ENCODE results near the gene EMILIN2.

EMILIN2 gene

DNA sequence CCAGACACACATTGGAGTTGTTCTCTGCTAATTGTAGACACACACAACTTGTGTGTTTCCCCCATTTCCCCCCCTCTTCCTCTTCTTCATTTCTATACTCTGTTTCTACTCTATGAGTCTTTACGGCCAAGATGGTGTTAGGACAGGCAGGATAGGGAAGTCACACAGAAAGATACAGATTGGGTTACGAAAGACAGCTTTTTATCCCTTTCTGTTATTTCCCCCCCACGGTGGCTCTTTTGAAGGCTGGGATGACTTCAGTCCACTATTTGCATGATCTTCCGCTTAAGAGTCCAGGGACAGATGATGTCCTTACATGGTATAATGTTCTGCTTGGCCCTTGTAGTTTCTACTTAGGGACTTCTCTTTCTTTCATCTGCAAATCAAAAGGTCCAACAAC is 1.6 kb upstream of the EMILIN2 start:
- Histone ChIP-seq H3K9me3 (ENCODE audit: control insufficient read depth, low read length) (no peaks in the 10 kb centered on the region), H3K79me2 (peaks cover 10% of the 10 kb centered on the region), H3K4me3 (ENCODE audit: low read depth, low read length) (peak overlapping the region; percentile 66), H2AFZ (no peak overlapping the region), H3K4me1 (peaks cover 5% of the 10 kb centered on the region), H3K9ac (no peak overlapping the region), H3K27me3 (ENCODE audit: control insufficient read depth, insufficient read depth, low read length) (no peaks in the 10 kb centered on the region), H3K4me2 (ENCODE audit: low read length) (no peak overlapping the region), H3K36me3 (ENCODE audit: control insufficient read depth, insufficient read depth, low read length) (no peaks in the 10 kb centered on the region), H3K27ac (peak overlapping the region; percentile 99)
- TF ChIP-seq, protein P1, sequence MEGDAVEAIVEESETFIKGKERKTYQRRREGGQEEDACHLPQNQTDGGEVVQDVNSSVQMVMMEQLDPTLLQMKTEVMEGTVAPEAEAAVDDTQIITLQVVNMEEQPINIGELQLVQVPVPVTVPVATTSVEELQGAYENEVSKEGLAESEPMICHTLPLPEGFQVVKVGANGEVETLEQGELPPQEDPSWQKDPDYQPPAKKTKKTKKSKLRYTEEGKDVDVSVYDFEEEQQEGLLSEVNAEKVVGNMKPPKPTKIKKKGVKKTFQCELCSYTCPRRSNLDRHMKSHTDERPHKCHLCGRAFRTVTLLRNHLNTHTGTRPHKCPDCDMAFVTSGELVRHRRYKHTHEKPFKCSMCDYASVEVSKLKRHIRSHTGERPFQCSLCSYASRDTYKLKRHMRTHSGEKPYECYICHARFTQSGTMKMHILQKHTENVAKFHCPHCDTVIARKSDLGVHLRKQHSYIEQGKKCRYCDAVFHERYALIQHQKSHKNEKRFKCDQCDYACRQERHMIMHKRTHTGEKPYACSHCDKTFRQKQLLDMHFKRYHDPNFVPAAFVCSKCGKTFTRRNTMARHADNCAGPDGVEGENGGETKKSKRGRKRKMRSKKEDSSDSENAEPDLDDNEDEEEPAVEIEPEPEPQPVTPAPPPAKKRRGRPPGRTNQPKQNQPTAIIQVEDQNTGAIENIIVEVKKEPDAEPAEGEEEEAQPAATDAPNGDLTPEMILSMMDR (IDR thresholded peaks at IDR 0.05), result no peak

DNA sequence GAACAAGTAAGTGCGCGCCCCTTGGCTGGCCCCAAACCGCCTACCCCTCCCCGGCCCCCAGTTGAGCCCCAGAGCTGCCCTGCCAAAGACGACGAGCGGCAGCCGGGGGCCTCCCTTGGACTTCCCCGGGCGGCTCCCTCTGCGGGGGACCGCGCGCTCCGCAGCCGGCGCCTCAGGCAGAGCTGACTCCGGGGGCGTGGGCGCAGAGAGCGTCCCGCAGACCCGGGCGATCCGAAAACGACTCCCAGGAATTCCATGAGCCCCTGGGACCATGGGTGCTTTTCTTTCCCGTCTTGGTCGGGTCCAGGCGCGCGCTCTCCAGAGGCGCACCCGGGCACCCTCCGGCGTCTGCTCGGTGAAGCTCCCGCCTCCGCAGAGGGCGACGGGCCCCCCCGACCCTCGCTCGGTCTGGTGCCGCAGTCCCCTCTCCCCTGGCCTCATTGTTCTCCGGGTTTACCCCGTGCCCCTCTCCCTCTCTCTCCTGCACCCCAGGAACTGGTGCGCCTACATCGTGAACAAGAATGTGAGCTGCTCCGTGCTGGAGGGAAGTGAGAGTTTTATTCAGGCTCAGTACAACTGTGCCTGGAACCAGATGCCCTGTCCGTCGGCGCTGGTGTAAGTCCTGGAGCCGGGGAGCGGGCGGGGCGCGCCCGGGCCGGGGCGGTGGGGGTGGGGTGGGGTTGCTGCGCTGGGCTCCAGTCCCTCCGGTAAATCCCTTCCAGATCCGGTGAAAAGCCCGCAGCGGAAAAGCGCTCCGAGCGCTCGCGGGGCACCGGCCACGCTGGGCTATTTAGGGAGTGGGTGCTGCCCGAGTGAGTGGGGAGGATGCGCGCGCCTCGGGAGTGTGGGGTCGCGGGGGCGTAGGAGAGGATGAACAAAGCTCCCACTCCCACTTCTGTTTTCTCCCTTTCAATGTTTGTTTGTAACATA is 776 bp downstream of the EMILIN2 start:
- Histone ChIP-seq H3K36me3 (ENCODE audit: control insufficient read depth, insufficient read depth, low read length) (no peaks in the 10 kb centered on the region), H3K27me3 (ENCODE audit: control insufficient read depth, insufficient read depth, low read length) (no peaks in the 10 kb centered on the region), H3K4me2 (ENCODE audit: low read length) (peak overlapping the region; percentile 81), H3K4me1 (peaks cover 25% of the 10 kb centered on the region), H3K4me3 (ENCODE audit: low read depth, low read length) (peak overlapping the region; percentile 94), H3K27ac (peak overlapping the region; percentile 99), H3K79me2 (peaks cover 33% of the 10 kb centered on the region), H3K9ac (peak overlapping the region; percentile 97), H2AFZ (no peak overlapping the region), H3K9me3 (ENCODE audit: control insufficient read depth, low read length) (no peaks in the 10 kb centered on the region)
- TF ChIP-seq, protein P1 (IDR thresholded peaks at IDR 0.05), result no peak

DNA sequence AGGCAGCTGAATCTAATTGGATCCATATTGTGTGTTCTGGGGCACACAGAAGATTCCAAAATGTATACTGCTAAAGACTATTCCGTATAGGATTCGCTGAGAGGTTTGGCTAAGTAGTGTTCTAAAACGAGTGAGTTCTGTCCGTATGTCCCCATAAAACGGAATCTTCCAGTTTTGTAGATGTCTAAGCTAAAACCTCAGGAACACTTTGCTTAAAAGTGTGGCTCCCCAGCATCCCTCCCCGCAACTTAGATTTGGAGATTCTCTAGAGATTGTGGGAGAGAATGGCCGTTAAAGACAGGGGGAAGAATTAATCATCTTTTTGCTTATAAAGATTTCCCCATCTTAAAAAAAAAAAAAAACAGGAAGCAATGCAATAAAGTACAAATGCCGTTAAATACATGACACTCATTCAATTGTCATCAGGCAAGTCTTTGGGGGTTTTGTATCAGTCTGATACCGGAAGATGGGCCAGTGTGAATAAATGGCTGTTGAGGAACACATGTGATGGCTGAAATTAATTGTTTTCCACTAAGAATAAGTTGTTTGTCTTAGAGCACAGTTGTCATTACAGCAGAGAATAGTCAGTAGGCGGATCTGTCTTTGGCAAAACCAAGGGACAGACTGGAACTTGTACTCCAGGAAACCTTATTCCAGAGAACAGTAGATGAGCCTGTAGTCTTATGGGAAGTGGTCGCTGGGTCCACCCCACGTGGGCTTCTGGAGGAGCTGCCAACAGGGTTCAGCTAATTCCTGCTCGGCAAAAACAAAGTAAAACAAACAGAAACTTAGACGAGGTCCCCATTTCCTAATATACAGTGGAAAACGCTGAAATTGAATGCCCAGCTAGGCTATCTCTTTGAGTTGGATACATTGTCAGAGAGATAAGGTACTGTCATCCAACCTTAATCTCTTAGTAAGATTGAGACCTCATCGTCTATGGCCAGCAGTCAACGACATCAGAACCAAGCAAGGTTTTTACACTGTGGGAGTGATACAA is 1.7 kb downstream of the EMILIN2 start:
- H2AFZ ChIP-seq, result no peak overlapping the region
- peak overlapping the region; percentile 99 for H3K27ac ChIP-seq
- H3K27me3 ChIP-seq (ENCODE audit: control insufficient read depth, insufficient read depth, low read length), result no peaks in the 10 kb centered on the region
- no peaks in the 10 kb centered on the region for H3K9me3 ChIP-seq (ENCODE audit: control insufficient read depth, low read length)
- H3K4me1 ChIP-seq, result peaks cover 35% of the 10 kb centered on the region
- H3K9ac ChIP-seq, result peak overlapping the region; percentile 97
- peak overlapping the region; percentile 81 for H3K4me2 ChIP-seq (ENCODE audit: low read length)
- no peaks in the 10 kb centered on the region for H3K36me3 ChIP-seq (ENCODE audit: control insufficient read depth, insufficient read depth, low read length)
- peaks cover 43% of the 10 kb centered on the region for H3K79me2 ChIP-seq
- TF ChIP-seq, protein P1 (IDR thresholded peaks at IDR 0.05), result no peak
- H3K4me3 ChIP-seq (ENCODE audit: low read depth, low read length), result peak overlapping the region; percentile 94

DNA sequence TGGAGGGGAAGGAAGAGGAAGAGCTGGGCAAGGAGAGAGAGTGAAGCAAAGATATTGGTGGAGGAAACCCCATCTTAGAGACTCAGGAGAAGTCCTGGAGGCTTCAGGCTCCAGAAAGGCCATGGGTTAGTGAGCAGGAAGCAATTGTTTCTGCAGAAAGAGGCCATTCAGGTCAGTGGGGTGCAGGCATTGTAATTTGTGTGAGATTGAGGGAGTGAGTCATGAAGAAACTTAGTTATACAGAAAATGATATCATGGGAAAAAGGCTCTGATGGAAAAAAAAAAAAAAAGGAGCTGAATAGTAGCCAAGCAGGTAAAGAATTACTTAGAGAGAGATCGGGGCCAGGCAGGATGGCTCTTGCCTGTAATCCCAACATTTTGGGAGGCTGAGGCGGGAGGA is 4.0 kb downstream of the EMILIN2 start:
- no peak overlapping the region for H2AFZ ChIP-seq
- no peaks in the 10 kb centered on the region for H3K36me3 ChIP-seq (ENCODE audit: control insufficient read depth, insufficient read depth, low read length)
- peak overlapping the region; percentile 45 for H3K4me2 ChIP-seq (ENCODE audit: low read length)
- TF ChIP-seq, protein P1 (IDR thresholded peaks at IDR 0.05), result no peak
- H3K4me1 ChIP-seq, result peaks cover 53% of the 10 kb centered on the region
- H3K9ac ChIP-seq, result peak overlapping the region; percentile 25
- H3K27me3 ChIP-seq (ENCODE audit: control insufficient read depth, insufficient read depth, low read length), result no peaks in the 10 kb centered on the region
- peak overlapping the region; percentile 36 for H3K4me3 ChIP-seq (ENCODE audit: low read depth, low read length)
- H3K27ac ChIP-seq, result peak overlapping the region; percentile 99
- peaks cover 61% of the 10 kb centered on the region for H3K79me2 ChIP-seq
- no peaks in the 10 kb centered on the region for H3K9me3 ChIP-seq (ENCODE audit: control insufficient read depth, low read length)

Measured in parathyroid adenoma (tissue), 2 donors.